WTC11 (cell line): Measurements from ENCODE around the gene CHTF18. TPM values are rescaled to one million over a fixed set of nuclear protein-coding genes. Genes with fewer than 3 reads are reported as not detected.
A peak's percentile ranks its signal among the peaks of the same experiment; 100 is the strongest.

Source experiments
- ATAC-seq: fragments of 200-7000 bp; cut with Tn5 transposase; 2 replicates; pipeline ENCODE4 v1.10.0; 2021; ENCODE audit warnings: mild to moderate bottlenecking, moderate library complexity
- CTCF ChIA-PET: fragments of 300-600 bp; sonication (Branson Sonifier 250); formaldehyde crosslinking; loops from one replicate; lab custom pipeline; 2021; ENCODE audit warnings: antibody characterized with exemption; lab: Charles Lee
- POLR2A ChIA-PET: fragments of 350-600 bp; sonication (Branson Sonifier 250); formaldehyde crosslinking; loops from one replicate; lab custom pipeline; 2021; ENCODE audit warnings: antibody characterized with exemption; lab: Charles Lee
- DNase-seq: peaks from one replicate; pipeline ENCODE4 v3.0.0; 2021; ENCODE audit warnings: low spot score
- H3K27ac Mint-ChIP-seq: 2 replicates; pipeline ENCODE4 v1.8.0; 2021; ENCODE audit warnings: mixed read lengths
- H3K27me3 Mint-ChIP-seq: 2 replicates; pipeline ENCODE4 v1.8.0; 2021; ENCODE audit warnings: low read depth, mild to moderate bottlenecking, moderate library complexity, mixed read lengths
- H3K36me3 Mint-ChIP-seq: 2 replicates; pipeline ENCODE4 v1.8.0; 2021; ENCODE audit warnings: mixed read lengths
- H3K4me1 Mint-ChIP-seq: 2 replicates; pipeline ENCODE4 v1.8.0; 2022; ENCODE audit warnings: mixed read lengths
- H3K4me3 Mint-ChIP-seq: 2 replicates; pipeline ENCODE4 v1.8.0; 2021; ENCODE audit warnings: mild to moderate bottlenecking, moderate library complexity, mixed read lengths
- H3K9me3 Mint-ChIP-seq: 2 replicates; pipeline ENCODE4 v1.8.0; 2021; ENCODE audit warnings: mixed read lengths
- E2F1 ChIP-seq: sonication (generic); formaldehyde crosslinking; IDR thresholded peaks from 2 replicates; pipeline ENCODE4 v1.8.0; 2022; ENCODE audit warnings: mild to moderate bottlenecking, missing genetic modification reagents
- EMX1 ChIP-seq: fragments of 250-450 bp; sonication (Bioruptor Pico); IDR thresholded peaks from 2 replicates; pipeline ENCODE4 v1.8.0; 2021; ENCODE audit warnings: mild to moderate bottlenecking
- ERG ChIP-seq: fragments of 250-450 bp; sonication (Bioruptor Pico); IDR thresholded peaks from 2 replicates; pipeline ENCODE4 v1.8.0; 2021; ENCODE audit warnings: mild to moderate bottlenecking
- FOXJ3 ChIP-seq: sonication (generic); formaldehyde crosslinking; IDR thresholded peaks from 2 replicates; pipeline ENCODE4 v1.9.0; 2021; ENCODE audit warnings: missing genetic modification reagents, mild to moderate bottlenecking, borderline replicate concordance
- FOXK1 ChIP-seq: sonication (generic); formaldehyde crosslinking; IDR thresholded peaks from 2 replicates; pipeline ENCODE4 v1.8.0; 2022; ENCODE audit warnings: mild to moderate bottlenecking, moderate library complexity, missing genetic modification reagents
- HMGA2 ChIP-seq: fragments of 250-450 bp; sonication (Bioruptor Pico); IDR thresholded peaks from 2 replicates; pipeline ENCODE4 v1.4.0; 2021; ENCODE audit warnings: mild to moderate bottlenecking, moderate library complexity
- KAT7 ChIP-seq: sonication (generic); formaldehyde crosslinking; IDR thresholded peaks from 2 replicates; pipeline ENCODE4 v1.8.1; 2023; ENCODE audit warnings: missing genetic modification reagents, mild to moderate bottlenecking, borderline replicate concordance
- NR3C1 ChIP-seq: sonication (generic); formaldehyde crosslinking; conservative IDR thresholded peaks from 2 replicates; pipeline ENCODE4 v1.8.1; 2023; ENCODE audit warnings: low read depth, mild to moderate bottlenecking, missing genetic modification reagents
- PRDM15 ChIP-seq: sonication (generic); formaldehyde crosslinking; IDR thresholded peaks from 2 replicates; pipeline ENCODE4 v1.8.0; 2022; ENCODE audit warnings: missing genetic modification reagents
- PREB ChIP-seq: sonication (generic); formaldehyde crosslinking; IDR thresholded peaks from 2 replicates; pipeline ENCODE4 v1.8.1; 2022; ENCODE audit warnings: mild to moderate bottlenecking, missing genetic modification reagents, moderate library complexity, borderline replicate concordance
- RORB ChIP-seq: fragments of 250-450 bp; sonication (Bioruptor Pico); IDR thresholded peaks from 2 replicates; pipeline ENCODE4 v1.9.0; 2021; ENCODE audit warnings: mild to moderate bottlenecking
- SOX15 ChIP-seq: fragments of 250-450 bp; sonication (Bioruptor Pico); IDR thresholded peaks from 2 replicates; pipeline ENCODE4 v1.9.0; 2021; ENCODE audit warnings: mild to moderate bottlenecking
- USF2 ChIP-seq: sonication (generic); formaldehyde crosslinking; IDR thresholded peaks from 2 replicates; pipeline ENCODE4 v1.8.1; 2023; ENCODE audit warnings: mild to moderate bottlenecking, missing genetic modification reagents, moderate library complexity
- ZNF219 ChIP-seq: sonication (generic); formaldehyde crosslinking; IDR thresholded peaks from 2 replicates; pipeline ENCODE4 v1.8.0; 2023; ENCODE audit warnings: missing genetic modification reagents, mild to moderate bottlenecking, borderline replicate concordance
- ZNF396 ChIP-seq: fragments of 250-450 bp; sonication (Bioruptor Pico); IDR thresholded peaks from 2 replicates; pipeline ENCODE4 v1.8.0; 2021; ENCODE audit warnings: mild to moderate bottlenecking, moderate library complexity, borderline replicate concordance
- ZNF671 ChIP-seq: fragments of 250-450 bp; sonication (Bioruptor Pico); IDR thresholded peaks from 2 replicates; pipeline ENCODE4 v1.8.0; 2021; ENCODE audit warnings: mild to moderate bottlenecking
- total RNA-seq: library from RNA; stranded (reverse); gene quantifications from 3 replicates; pipeline ENCODE4 v1.2.3, GENCODE V29; 2021

Gene CHTF18
- total RNA-seq, 1 experiment from 2014 or later: 183 TPM

- TF ChIP-seq E2F1 (CRISPR knock-in tag): no peak
- TF ChIP-seq KAT7: no peak
- no peak for TF ChIP-seq HMGA2 (CRISPR knock-in tag)
Measured at GRCh38 chr16:760065-760464, 28.4 kb upstream of the CHTF18 start (continued).

- ChIA-PET CTCF (interaction anchor here (0.7 to 2.2 kb wide), 8 partner anchors 9 to 297 kb away, joined by 3 to 11 read pairs (median 4); partner anchors contain the start of genes CHTF18, CIAO3 and RPUSD1), POLR2A (interaction anchor here (0.7 kb wide), 1 partner anchor 20 kb away, joined by 3 read pairs; the partner anchor contains the start of gene CIAO3)
- H3K27ac Mint-ChIP-seq: peak within 1 kb of the TSS; percentile 60; the same call in 1 of the 2 replicates
- no peak for ATAC-seq
- TF ChIP-seq ERG (CRISPR knock-in tag): no peak
- TF ChIP-seq USF2 (CRISPR knock-in tag): no peak
- no peak for TF ChIP-seq ZNF219 (CRISPR knock-in tag)
- no peak for TF ChIP-seq RORB
- TF ChIP-seq PRDM15: no peak
- no peak for TF ChIP-seq PREB (CRISPR knock-in tag)
- TF ChIP-seq EMX1 (CRISPR knock-in tag): no peak
- TF ChIP-seq FOXK1 (CRISPR knock-in tag): no peak
- TF ChIP-seq SOX15 (CRISPR knock-in tag): no peak
- TF ChIP-seq ZNF671 (CRISPR knock-in tag): no peak
- TF ChIP-seq FOXJ3 (CRISPR knock-in tag): no peak
- no peak for TF ChIP-seq ZNF396 (CRISPR knock-in tag)
- no peak for TF ChIP-seq NR3C1 (CRISPR knock-in tag)
- no peak within 1 kb of the TSS for H3K4me3 Mint-ChIP-seq
- DNase-seq: no peak
- H3K36me3 Mint-ChIP-seq: no peaks in the 10 kb centered on the region; the same call in 1 of the 2 replicates
- H3K9me3 Mint-ChIP-seq: peaks cover 5% of the 10 kb centered on the region
- peaks cover 6% of the 10 kb centered on the region; the same call in 1 of the 2 replicates for H3K27me3 Mint-ChIP-seq
- H3K4me1 Mint-ChIP-seq: no peaks in the 10 kb centered on the region
Measured at GRCh38 chr16:760545-761343, 27.7 kb upstream of the CHTF18 start, which contains the start of gene MSLN. TSS of gene MSLN (plus strand) at chr16:760734. CDS start at chr16:762681, 1,947 bp downstream.
